Vagina (tissue), 2 donors: ENCODE results near the gene MEGF10. TPM values are rescaled to one million over a fixed set of nuclear protein-coding genes. Genes with fewer than 3 reads are reported as not detected.

Source experiments
- DNase-seq, 2 donors: peaks; one replicate each; pipeline ENCODE4 v3.0.0-alpha.2; 2017; ENCODE audit errors: extremely low spot score in 2 of 2
- H3K27ac ChIP-seq: fragments of 200-600 bp; sonication (generic); one replicate; pipeline ENCODE4 v1.5.1; 2019
- H3K27me3 ChIP-seq: fragments of 200-600 bp; sonication (generic); one replicate; pipeline ENCODE4 v1.5.1; 2019
- H3K36me3 ChIP-seq, 2 donors: fragments of 200-600 bp; sonication (generic); one replicate each; pipeline ENCODE4 v1.5.1; 2017 to 2019
- H3K4me1 ChIP-seq: fragments of 200-600 bp; sonication (generic); one replicate; pipeline ENCODE4 v1.5.1; 2019
- H3K4me3 ChIP-seq, 2 donors: fragments of 200-600 bp; sonication (generic); 1 replicate in 1 of 2; 2 replicates in 1 of 2; pipeline ENCODE4 v1.5.1; 2016 to 2019
- H3K9me3 ChIP-seq: fragments of 200-600 bp; sonication (generic); one replicate; pipeline ENCODE4 v1.5.1; 2019
- POLR2A ChIP-seq, 2 donors: fragments of 450-650 bp; IDR thresholded peaks; one replicate each; pipeline ENCODE4 v1.6.1; 2017; ENCODE audit warnings: antibody characterized with exemption in 2 of 2, mild to moderate bottlenecking in 2 of 2, moderate library complexity in 2 of 2
- POLR2AphosphoS5 ChIP-seq, 2 donors: sonication (generic); formaldehyde crosslinking; IDR thresholded peaks; one replicate each; pipeline ENCODE4 v1.9.0; 2017; ENCODE audit warnings: antibody characterized with exemption in 2 of 2, mild to moderate bottlenecking in 2 of 2, low read depth in 1 of 2; ENCODE audit not compliant: insufficient read depth in 1 of 2
- intact Hi-C: fragments of 100-400 bp; cut with DNase I; formaldehyde crosslinking; loops from one replicate; pipeline ENCODE4 v1.15.1; 2023
- total RNA-seq: library from RNA; depleted of rRNA; stranded (reverse); fragments of >200 nt; gene quantifications from one replicate; pipeline ENCODE4 v1.2.3, GENCODE V29; 2016
- TF ChIP-seq, protein P1 (sequence below), 3 experiments: fragments of 450-650 bp in 2 of 3; fragments of 200-600 bp in 1 of 3; sonication (generic) in 1 of 3; IDR thresholded peaks; one replicate each; pipeline ENCODE4 v1.5.1; 2017 to 2019; ENCODE audit warnings: antibody characterized with exemption in 3 of 3, mild to moderate bottlenecking in 2 of 3, moderate library complexity in 2 of 3

The MEGF10 gene
- total RNA-seq, 1 donor from 2014 or later: 0.74 TPM

DNA sequence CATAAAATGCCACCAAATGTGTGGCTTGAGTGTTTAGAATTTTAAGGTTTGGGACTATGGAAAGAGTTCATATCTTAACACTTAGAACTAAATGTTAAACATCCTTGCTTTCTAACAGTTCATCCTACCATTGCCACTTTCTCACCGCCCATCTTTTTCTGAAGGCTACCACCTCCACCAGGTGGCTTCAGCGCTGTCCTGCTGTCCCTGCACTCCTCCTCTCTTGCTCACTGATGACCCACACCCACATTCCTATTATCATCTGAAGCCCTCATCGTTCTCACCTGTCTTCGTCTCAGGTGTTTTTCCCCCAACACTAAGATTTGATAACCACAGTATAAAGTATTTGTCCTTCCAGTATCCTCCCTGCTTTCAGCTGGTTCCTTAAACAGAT lies 7.4 kb downstream of the MEGF10 start:
- H3K9me3 ChIP-seq: no peaks in the 10 kb centered on the region
- no peak overlapping the region for H3K27ac ChIP-seq
- H3K27me3 ChIP-seq: no peaks in the 10 kb centered on the region
- no peak overlapping the region for H3K4me3 ChIP-seq
- intact Hi-C loops: no loop called here
- TF ChIP-seq POLR2A (IDR thresholded peaks at IDR 0.05) (no peak), POLR2AphosphoS5 (IDR thresholded peaks at IDR 0.05; ENCODE audit: insufficient read depth in 1 of 2, low read depth in 1 of 2) (no peak)
- TF ChIP-seq, protein P1, sequence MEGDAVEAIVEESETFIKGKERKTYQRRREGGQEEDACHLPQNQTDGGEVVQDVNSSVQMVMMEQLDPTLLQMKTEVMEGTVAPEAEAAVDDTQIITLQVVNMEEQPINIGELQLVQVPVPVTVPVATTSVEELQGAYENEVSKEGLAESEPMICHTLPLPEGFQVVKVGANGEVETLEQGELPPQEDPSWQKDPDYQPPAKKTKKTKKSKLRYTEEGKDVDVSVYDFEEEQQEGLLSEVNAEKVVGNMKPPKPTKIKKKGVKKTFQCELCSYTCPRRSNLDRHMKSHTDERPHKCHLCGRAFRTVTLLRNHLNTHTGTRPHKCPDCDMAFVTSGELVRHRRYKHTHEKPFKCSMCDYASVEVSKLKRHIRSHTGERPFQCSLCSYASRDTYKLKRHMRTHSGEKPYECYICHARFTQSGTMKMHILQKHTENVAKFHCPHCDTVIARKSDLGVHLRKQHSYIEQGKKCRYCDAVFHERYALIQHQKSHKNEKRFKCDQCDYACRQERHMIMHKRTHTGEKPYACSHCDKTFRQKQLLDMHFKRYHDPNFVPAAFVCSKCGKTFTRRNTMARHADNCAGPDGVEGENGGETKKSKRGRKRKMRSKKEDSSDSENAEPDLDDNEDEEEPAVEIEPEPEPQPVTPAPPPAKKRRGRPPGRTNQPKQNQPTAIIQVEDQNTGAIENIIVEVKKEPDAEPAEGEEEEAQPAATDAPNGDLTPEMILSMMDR (IDR thresholded peaks at IDR 0.05): no peak
- H3K36me3 ChIP-seq: no peaks in the 10 kb centered on the region
- no peak for DNase-seq
- H3K4me1 ChIP-seq: no peaks in the 10 kb centered on the region

DNA sequence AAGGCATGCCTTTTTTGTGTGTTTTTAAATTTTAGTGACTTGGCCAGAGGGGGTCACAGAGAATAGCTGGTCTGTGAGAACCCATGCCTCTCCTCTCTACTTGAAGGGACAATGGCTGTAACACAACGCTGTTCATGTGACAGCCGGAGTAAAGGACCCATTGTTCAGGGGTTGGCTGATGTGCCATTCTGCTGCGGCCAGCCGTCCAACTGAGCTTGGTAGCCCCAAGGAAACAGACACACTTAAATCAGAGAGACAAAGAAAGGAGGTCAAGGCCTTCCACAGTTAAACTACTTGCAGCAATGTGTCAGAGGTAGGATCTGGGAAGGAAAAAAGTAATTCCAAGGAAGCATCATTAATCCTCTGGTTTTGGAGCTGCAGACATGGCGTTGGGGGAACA lies 8.1 kb downstream of the MEGF10 start:
- intact Hi-C loops: no loop called here

DNA sequence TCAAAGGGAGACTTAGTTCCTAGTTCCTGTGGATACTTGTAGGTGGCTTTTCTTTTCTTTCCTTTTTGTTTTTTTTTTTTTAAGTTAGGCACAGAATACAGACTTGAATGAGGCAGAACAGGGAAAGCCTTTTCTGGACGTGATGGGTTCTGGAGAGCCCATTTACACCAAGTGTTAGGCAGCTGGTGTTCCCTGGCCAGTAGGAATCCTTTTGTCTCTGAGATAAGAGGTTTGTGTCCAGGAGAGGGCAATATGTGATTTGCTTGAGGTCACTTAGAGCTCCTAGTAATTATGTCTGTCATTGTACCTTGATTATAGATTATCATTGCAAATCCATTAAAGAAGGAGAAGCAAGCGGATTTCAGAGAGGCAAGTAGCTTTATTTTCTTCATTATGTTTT lies 9.1 kb downstream of the MEGF10 start:
- DNase-seq: no peak
- no peak overlapping the region for H3K4me3 ChIP-seq
- TF ChIP-seq POLR2A (IDR thresholded peaks at IDR 0.05) (no peak), POLR2AphosphoS5 (IDR thresholded peaks at IDR 0.05; ENCODE audit: insufficient read depth in 1 of 2, low read depth in 1 of 2) (no peak)
- TF ChIP-seq, protein P1 (IDR thresholded peaks at IDR 0.05): no peak
- no peaks in the 10 kb centered on the region for H3K4me1 ChIP-seq
- no peaks in the 10 kb centered on the region for H3K9me3 ChIP-seq
- intact Hi-C loops: no loop called here
- H3K36me3 ChIP-seq: no peaks in the 10 kb centered on the region
- no peak overlapping the region for H3K27ac ChIP-seq
- H3K27me3 ChIP-seq: no peaks in the 10 kb centered on the region

More for the DNA sequence above, 8.1 kb downstream of the MEGF10 start:
- Histone ChIP-seq H3K4me1 (no peaks in the 10 kb centered on the region), H3K9me3 (no peaks in the 10 kb centered on the region), H3K36me3 (no peaks in the 10 kb centered on the region), H3K27me3 (no peaks in the 10 kb centered on the region), H3K4me3 (no peak overlapping the region), H3K27ac (no peak overlapping the region)
- TF ChIP-seq POLR2A (IDR thresholded peaks at IDR 0.05) (no peak), POLR2AphosphoS5 (IDR thresholded peaks at IDR 0.05; ENCODE audit: insufficient read depth in 1 of 2, low read depth in 1 of 2) (no peak)
- TF ChIP-seq, protein P1 (IDR thresholded peaks at IDR 0.05): no peak
- DNase-seq: no peak

DNA sequence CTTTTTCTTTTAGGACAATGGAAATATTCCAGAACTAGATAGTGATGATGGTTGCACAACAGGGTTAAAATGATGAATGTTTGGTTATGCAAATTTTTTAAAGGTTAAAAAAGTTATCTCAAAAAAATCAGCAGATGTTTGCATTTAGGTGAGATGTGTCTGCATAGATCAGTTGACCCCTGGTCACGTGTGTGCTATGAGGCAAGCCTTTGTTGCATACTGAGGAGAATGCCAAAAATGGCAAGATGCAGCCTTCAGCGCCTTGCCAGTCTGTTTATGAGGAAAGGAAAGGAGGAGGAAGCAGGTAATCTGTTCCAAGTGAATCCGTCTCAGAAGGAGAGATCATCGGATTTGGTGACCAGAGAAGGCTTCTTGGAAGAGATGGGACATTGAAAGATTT lies 11.9 kb downstream of the MEGF10 start:
- intact Hi-C loops: no loop called here
- H3K27ac ChIP-seq: no peak overlapping the region
- H3K4me1 ChIP-seq: no peaks in the 10 kb centered on the region
- H3K36me3 ChIP-seq: no peaks in the 10 kb centered on the region
- DNase-seq: no peak
- TF ChIP-seq POLR2A (IDR thresholded peaks at IDR 0.05): no peak
- TF ChIP-seq, protein P1 (IDR thresholded peaks at IDR 0.05): no peak
- no peak for TF ChIP-seq POLR2AphosphoS5 (IDR thresholded peaks at IDR 0.05; ENCODE audit: insufficient read depth in 1 of 2, low read depth in 1 of 2)
- H3K9me3 ChIP-seq: no peaks in the 10 kb centered on the region
- no peaks in the 10 kb centered on the region for H3K27me3 ChIP-seq
- H3K4me3 ChIP-seq: no peak overlapping the region

DNA sequence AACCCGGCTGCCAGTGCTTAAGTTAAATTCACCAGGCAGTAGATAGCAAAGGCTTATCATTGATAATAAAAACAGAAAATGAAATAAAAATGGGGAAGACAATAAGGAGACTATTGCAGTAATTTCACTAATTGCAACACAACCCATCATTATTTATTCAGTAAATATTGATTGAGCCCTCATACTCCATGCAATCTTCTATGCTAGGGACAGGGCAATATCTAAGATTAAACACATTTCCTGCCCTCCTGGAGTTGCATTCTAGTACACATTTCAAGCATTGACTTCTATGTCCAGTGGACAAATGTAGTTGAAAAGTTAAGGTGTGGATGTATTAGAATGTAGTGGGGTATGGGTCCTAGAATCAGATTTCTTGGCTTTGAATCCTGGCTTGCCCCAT lies 12.8 kb downstream of the MEGF10 start:
- TF ChIP-seq POLR2A (IDR thresholded peaks at IDR 0.05) (no peak), POLR2AphosphoS5 (IDR thresholded peaks at IDR 0.05; ENCODE audit: insufficient read depth in 1 of 2, low read depth in 1 of 2) (no peak)
- TF ChIP-seq, protein P1 (IDR thresholded peaks at IDR 0.05): no peak
- no peaks in the 10 kb centered on the region for H3K9me3 ChIP-seq
- intact Hi-C loops: no loop called here

More for the DNA sequence above, 12.8 kb downstream of the MEGF10 start:
- H3K36me3 ChIP-seq: no peaks in the 10 kb centered on the region
- no peaks in the 10 kb centered on the region for H3K4me1 ChIP-seq
- no peak for DNase-seq
- H3K4me3 ChIP-seq: no peak overlapping the region
- no peak overlapping the region for H3K27ac ChIP-seq
- H3K27me3 ChIP-seq: no peaks in the 10 kb centered on the region
